Panc1 (cell line): ENCODE results near the gene VAC14.

ENCODE experiments used
- POLR2AphosphoS5 ChIP-seq: IDR thresholded peaks from 2 replicates; pipeline ENCODE4 v1.6.1; 2012; ENCODE audit warnings: mild to moderate bottlenecking, low read depth, low read length, moderate library complexity
- TF ChIP-seq, protein P1 (sequence below): fragments of 450-650 bp; IDR thresholded peaks from 2 replicates; pipeline ENCODE4 v1.5.1; 2017; ENCODE audit warnings: mild to moderate bottlenecking
- TF ChIP-seq, protein P2 (sequence below), 2 experiments: IDR thresholded peaks; 2 replicates each; pipeline ENCODE4 v1.6.1; 2011 to 2012; ENCODE audit warnings: low read depth in 2 of 2, control low read depth in 1 of 2, low read length in 1 of 2, mild to moderate bottlenecking in 1 of 2, moderate library complexity in 1 of 2; ENCODE audit not compliant: insufficient read depth in 1 of 2

DNA sequence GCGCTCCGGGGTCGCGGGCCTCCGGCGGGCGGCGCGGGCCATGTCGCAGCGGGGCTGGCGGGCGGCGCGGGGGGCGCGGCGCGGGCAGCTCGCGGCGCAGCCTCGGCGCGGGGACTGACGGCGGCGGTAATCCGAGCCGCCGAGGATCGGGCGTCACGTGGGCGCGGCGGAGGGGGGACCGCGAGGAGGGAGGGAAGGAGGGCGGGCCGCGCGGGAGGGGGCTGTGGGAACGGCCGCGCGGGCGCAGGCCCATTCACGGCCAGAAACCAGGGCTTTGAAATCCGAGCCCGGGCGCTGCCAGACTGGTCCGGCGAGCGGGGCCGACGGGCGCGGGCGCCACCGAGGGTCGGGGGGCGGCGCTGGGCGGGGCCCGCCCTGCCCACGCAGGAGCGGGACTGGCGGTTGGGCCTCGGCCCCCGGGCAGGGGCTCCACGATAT, 115.0 kb downstream of the VAC14 start, which contains the start of gene MTSS2:
- TF ChIP-seq, protein P1, sequence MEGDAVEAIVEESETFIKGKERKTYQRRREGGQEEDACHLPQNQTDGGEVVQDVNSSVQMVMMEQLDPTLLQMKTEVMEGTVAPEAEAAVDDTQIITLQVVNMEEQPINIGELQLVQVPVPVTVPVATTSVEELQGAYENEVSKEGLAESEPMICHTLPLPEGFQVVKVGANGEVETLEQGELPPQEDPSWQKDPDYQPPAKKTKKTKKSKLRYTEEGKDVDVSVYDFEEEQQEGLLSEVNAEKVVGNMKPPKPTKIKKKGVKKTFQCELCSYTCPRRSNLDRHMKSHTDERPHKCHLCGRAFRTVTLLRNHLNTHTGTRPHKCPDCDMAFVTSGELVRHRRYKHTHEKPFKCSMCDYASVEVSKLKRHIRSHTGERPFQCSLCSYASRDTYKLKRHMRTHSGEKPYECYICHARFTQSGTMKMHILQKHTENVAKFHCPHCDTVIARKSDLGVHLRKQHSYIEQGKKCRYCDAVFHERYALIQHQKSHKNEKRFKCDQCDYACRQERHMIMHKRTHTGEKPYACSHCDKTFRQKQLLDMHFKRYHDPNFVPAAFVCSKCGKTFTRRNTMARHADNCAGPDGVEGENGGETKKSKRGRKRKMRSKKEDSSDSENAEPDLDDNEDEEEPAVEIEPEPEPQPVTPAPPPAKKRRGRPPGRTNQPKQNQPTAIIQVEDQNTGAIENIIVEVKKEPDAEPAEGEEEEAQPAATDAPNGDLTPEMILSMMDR, result no peak
- TF ChIP-seq, protein P2, sequence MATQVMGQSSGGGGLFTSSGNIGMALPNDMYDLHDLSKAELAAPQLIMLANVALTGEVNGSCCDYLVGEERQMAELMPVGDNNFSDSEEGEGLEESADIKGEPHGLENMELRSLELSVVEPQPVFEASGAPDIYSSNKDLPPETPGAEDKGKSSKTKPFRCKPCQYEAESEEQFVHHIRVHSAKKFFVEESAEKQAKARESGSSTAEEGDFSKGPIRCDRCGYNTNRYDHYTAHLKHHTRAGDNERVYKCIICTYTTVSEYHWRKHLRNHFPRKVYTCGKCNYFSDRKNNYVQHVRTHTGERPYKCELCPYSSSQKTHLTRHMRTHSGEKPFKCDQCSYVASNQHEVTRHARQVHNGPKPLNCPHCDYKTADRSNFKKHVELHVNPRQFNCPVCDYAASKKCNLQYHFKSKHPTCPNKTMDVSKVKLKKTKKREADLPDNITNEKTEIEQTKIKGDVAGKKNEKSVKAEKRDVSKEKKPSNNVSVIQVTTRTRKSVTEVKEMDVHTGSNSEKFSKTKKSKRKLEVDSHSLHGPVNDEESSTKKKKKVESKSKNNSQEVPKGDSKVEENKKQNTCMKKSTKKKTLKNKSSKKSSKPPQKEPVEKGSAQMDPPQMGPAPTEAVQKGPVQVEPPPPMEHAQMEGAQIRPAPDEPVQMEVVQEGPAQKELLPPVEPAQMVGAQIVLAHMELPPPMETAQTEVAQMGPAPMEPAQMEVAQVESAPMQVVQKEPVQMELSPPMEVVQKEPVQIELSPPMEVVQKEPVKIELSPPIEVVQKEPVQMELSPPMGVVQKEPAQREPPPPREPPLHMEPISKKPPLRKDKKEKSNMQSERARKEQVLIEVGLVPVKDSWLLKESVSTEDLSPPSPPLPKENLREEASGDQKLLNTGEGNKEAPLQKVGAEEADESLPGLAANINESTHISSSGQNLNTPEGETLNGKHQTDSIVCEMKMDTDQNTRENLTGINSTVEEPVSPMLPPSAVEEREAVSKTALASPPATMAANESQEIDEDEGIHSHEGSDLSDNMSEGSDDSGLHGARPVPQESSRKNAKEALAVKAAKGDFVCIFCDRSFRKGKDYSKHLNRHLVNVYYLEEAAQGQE (IDR thresholded peaks at IDR 0.05; ENCODE audit: insufficient read depth in 1 of 2, low read depth in 2 of 2, low read length in 1 of 2), result no peak
- TF ChIP-seq POLR2AphosphoS5, result no peak
